ENCODE measurements around the gene APBB1.
"Not testable (repeated sequence)": the region's sequence is repeated elsewhere in the genome, so short reads cannot be mapped to it uniquely, and the experiment has no call there.

Gene APBB1

GRCh38 chr11:6392251-6392650 lies 26.6 kb downstream of the APBB1 start:
- in situ Hi-C loops (cut with MboI; ENCODE audit: low sequenced_read_pairs): not testable (repeated sequence)

- in situ Hi-C loops (cut with MboI; ENCODE audit: low sequenced_read_pairs): no loop called here
Measured at GRCh38 chr11:6391537-6392134, 27.3 kb downstream of the APBB1 start.

GRCh38 chr11:6390718-6391469 lies 28.0 kb downstream of the APBB1 start:
- in situ Hi-C loops (cut with MboI; ENCODE audit: low sequenced_read_pairs): no loop called here

- in situ Hi-C loops (cut with MboI; ENCODE audit: low sequenced_read_pairs): no loop called here
Measured at GRCh38 chr11:6389905-6390717, 28.8 kb downstream of the APBB1 start, which contains the start of gene SMPD1. Gene SMPD1 (plus strand): TSS chr11:6390474. CDS start chr11:6390599, 125 bp downstream.

DNA sequence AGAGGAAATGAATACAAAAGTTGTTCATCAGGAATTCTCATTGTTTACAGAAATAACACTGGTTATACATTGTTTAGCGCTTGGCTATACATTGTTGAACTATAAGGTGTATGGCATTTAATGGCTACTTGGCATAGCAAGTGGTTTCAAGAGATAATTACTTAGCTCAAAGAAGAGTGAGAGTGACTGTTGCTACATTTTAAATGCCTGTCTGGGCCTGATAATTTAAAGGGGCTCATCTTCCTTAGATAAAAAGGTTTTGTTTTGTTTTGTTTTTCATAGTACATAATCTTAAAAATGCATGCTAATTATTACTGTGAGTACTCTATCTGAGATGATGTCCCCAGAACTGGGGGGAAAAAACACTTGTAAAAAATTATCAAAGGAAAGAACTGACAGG lies 30.1 kb downstream of the APBB1 start:
- in situ Hi-C loops (cut with MboI; ENCODE audit: low sequenced_read_pairs): no loop called here

DNA sequence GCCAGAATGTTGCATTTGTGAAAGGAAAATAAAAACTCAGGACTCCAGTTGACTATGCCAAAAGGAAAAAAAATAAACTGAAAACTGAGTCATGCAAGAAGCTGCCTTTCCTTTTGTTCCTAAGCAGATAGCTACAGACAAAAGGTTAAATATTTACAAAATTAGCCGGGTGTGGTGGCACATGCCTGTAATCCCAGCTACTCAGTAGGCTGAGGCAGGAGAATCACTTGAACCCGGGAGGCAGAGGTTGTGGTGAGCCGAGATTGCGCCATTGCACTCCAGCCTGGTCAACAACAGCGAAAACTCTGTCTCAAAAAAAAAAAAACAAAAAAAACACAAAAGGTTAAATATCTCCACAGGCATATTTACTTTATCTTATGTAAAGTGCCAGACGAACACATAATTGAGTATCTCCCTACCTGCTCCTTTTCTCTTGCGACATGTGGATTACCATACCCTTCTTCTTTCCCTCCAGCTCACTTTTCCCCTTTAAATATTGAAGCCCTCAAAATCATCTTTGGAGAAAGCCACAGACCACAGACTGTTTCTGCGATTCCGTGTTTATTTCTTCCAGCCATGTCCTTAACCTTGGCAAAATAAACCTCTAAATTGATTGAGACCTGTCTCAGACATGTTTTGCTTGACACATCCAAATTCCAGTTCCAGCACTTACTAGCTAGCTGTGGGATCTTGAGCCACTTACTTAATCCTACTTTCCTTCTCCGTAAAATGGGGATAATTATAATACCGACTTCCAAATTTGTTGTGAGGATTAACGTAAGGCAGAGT lies 30.9 kb downstream of the APBB1 start:
- in situ Hi-C loops (cut with MboI; ENCODE audit: low sequenced_read_pairs): no loop called here

DNA sequence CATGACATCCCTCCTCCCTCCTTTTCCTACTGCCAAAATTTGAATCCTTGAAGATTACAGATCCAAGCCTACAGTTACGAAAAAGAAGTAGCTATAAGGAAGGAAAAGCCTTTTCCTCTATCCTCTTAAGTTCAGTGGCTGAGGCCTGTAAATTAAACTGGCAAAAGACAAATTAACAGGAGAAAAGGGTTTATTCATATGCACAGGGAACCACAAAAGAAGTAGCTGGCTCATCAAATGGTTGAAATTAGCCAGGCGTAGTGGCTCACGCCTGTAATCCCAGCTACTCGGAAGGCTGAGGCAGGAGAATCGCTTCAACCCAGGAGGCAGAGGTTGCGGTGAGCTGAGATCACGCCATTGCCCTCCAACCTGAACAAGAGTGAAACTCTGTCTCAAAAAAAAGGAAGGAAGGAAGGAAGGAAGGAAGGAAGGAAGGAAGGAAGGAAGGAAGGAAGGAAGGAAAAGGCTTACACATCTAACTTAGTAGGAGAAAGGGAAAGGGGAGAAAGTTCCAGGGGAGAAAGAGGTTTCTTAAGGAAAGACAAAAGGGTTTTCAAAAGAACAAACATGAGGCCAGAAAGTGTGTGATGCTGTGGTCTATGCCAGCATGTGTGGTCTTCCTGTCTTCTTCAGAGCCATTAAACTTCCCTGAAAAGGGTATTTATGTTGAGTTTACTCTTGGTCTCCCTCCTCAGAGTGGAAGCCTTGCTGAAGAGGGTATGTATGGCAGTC lies 33.7 kb downstream of the APBB1 start:
- in situ Hi-C loops (cut with MboI; ENCODE audit: low sequenced_read_pairs): no loop called here

GRCh38 chr11:6378640-6378989 lies 40.3 kb downstream of the APBB1 start:
- in situ Hi-C loops (cut with MboI; ENCODE audit: low sequenced_read_pairs): no loop called here

DNA sequence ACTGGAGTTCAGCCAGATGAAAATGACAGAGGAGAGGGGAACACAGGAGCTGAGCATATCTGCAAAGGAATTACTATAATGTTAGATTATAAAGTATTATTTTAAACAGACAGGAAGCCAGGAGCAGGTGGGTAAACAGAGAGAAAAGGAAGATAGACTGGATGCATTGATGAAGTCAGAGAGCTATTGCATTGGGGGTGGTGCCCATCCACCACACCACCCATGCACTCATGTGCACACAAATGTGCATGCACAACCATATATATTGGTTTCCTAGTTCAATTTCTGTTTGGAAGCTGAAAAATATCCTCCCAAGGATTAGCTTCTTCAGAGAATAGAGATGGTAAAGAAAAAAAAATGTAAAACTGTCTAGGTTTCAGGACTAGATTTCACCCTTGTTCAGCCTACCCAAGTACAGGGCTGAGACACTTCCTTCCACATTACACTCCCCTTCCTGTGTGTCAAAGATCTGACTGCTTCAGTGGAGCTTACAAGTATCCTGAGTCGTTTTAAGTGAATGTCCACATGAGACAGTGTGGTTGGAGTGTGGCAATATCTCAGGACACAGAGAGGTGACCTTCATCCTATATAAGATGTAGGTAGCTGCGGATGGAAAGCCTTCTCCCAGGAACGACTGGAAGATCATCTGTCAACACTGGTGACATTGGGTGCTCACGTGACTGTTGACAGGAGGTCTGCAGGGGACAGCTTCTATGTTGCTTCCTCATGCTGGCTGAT lies 40.8 kb downstream of the APBB1 start:
- in situ Hi-C loops (cut with MboI; ENCODE audit: low sequenced_read_pairs): no loop called here

GRCh38 chr11:6371825-6372224 lies 47.1 kb downstream of the APBB1 start:
- in situ Hi-C loops (cut with MboI; ENCODE audit: low sequenced_read_pairs): no loop called here

GRCh38 chr11:6365659-6366058 lies 53.2 kb downstream of the APBB1 start:
- in situ Hi-C loops (cut with MboI; ENCODE audit: low sequenced_read_pairs): no loop called here

DNA sequence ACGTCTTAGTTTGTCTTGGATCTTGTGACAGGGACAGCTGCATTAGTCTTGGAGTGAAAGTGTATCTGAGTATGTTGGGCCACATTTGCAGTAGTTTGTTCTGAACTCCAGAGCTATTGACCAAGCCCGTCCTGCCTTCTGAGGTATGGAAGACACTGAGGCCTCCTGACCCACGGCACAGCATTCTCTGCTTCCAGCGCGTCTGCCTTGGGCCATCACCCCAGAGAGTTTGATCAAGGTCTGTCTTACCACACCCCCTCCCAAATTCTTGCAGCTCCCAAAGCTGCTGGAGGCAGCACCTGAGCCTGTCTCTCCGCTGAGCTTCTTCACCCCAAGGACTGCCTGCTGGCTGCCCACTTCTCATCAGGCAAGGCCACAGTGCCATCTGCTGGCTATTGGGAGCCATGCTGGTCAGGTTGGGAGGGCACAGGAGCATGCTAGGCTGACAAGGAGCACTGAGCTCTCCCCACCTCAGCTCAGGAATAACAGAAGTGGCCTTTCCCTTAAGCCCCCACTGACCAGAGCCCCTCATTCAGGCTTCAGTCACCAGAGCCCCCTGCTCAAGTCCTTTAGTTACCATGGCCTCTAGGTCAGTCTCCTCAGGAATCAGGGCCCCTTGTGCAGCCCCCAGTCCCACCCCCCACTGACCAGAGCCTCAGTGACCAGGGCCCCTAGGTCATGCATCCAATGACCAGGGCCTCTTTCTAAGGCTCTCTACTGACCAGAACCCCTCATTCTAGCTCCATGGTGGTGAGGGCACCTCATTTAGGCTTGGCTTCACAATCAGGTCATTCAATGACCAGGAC lies 55.8 kb downstream of the APBB1 start:
- in situ Hi-C loops (cut with MboI; ENCODE audit: low sequenced_read_pairs): no loop called here

- in situ Hi-C loops (cut with MboI; ENCODE audit: low sequenced_read_pairs): no loop called here
Measured at GRCh38 chr11:6362185-6362872, 56.6 kb downstream of the APBB1 start.

DNA sequence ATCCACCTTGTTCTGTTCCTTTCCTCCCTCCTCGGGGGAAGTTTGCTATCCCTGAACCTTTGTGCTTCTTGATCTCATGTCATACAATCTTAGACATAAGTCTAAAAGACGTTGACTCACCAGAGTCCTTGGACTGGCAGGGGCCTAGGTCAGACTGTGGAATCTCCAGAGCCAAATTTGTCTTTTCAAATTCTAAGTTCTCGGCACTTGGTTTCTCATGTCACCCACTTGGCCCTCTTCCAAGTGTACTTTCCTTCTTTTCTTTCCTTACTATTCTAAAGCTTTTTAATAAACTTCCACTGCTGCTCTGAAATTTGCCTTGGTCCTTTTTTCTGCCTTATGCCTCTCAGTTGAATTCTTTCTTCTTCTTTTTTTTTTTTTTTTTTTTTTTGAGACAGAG lies 58.7 kb downstream of the APBB1 start:
- in situ Hi-C loops (cut with MboI; ENCODE audit: low sequenced_read_pairs): no loop called here

DNA sequence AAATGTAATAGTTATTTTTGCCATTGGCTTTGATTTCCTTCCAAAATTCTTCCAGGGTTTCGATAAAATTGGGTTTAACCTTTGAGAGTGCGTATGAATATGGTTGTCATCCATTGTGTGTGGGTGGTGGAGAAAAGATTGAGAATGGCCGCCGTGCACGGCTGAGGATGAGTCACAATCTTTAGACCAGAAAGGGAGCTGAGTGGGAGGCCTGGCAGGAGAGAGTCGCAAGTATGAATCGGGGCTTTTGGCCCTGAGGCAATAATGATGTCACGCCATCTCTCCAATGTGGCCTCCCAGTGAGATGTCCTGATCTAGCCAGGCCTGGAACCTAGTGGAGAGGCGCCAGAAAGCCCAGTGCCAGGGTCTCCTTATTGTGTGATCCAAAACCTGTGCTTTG lies 61.7 kb downstream of the APBB1 start:
- in situ Hi-C loops (cut with MboI; ENCODE audit: low sequenced_read_pairs): no loop called here

DNA sequence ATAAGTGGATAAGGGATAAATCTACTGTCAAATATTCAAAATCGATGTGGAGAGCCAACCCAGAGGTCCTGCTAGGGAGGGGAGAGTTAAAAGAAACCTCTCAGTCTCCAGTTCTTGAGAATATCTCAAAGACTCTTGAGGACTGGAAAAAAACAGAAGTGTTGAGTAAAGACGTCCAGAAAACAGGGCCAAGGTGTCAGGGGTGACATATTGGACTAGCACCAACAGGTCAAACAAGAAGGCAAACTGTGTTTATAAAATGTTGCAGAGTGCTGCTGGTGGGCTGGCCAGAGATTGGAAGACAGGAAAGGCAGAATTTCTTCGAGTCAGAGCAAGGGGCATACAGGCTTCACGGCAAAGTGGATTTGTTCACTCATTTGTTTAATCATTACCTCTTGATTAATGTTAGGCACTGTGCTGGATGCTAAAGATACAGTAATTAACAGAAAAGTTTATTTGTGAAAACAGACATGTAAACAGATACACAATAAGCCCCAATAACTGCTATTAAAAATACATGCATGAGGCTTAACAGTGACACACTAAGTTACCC lies 62.3 kb downstream of the APBB1 start:
- in situ Hi-C loops (cut with MboI; ENCODE audit: low sequenced_read_pairs): no loop called here

DNA sequence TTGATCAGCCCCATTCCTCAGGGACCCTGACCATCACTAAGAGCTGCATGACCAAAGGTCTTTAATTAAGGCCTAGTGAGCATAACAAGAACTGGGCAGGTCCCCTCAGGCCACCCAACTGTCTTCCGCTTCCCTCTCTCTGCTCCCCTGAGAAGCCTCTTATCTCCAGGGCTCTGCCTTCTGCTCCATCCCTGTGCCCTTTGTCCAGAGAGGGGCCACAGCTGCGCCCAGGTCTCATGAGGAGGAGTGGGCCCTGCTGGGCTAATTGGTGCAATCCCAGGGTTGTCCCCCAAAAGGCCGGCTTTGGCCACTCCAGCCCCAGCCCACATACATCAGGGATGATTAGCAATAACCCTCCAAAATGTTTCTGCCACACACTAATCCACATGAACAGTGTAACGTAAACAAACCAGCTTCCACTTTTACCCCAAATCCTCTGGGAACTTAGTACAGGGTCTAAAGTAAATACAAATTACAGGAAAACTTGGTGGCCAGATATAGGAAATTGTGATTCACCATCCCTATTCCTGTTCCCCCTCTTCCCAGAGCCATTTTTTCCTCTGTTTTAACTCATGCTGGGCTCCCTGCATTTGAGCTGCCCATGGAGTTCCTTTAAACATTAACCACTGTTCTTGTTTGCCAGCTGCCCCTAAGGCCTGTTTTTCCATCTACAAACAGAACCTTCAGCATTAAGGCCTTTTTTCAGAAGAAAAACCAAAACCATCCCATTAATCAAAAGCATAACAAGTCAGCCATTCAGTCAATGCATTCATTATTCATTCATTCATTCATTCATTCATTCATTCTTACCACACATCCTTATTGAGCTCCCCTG lies 64.0 kb downstream of the APBB1 start:
- in situ Hi-C loops (cut with MboI; ENCODE audit: low sequenced_read_pairs): no loop called here

Measured in HL-60/S4 (cell line).